Lung (tissue), 15 donors: ENCODE results near the gene TP53TG3C. TPM values are rescaled to one million over a fixed set of nuclear protein-coding genes. Genes with fewer than 3 reads are reported as not detected.
"Not testable (repeated sequence)": the region's sequence is repeated elsewhere in the genome, so short reads cannot be mapped to it uniquely, and the experiment has no call there.

Source experiments
- ATAC-seq: fragments of 200-7000 bp; cut with Tn5 transposase; one replicate; pipeline ENCODE4 v1.9.1; 2020; ENCODE audit warnings: moderate number of reproducible peaks; ENCODE audit not compliant: insufficient read depth, low FRiP score
- DNase-seq, 3 donors: peaks; one replicate each; pipeline ENCODE4 v3.0.0-alpha.2; 2013 to 2017
- H3K27ac ChIP-seq, 2 donors: one replicate each; pipeline ENCODE4 v1.5.1; 2013; ENCODE audit warnings: mild to moderate bottlenecking in 2 of 2, moderate library complexity in 2 of 2, control low read depth in 1 of 2, inconsistent platforms in 1 of 2, low read depth in 1 of 2, low read length in 1 of 2
- H3K27me3 ChIP-seq, 3 donors: one replicate each; pipeline ENCODE4 v1.5.1; 2013; ENCODE audit warnings: low read length in 2 of 3; ENCODE audit not compliant: control insufficient read depth in 3 of 3, insufficient read depth in 3 of 3
- H3K36me3 ChIP-seq, 4 donors: one replicate each; pipeline ENCODE4 v1.5.1; 2013; ENCODE audit warnings: low read length in 4 of 4, mild to moderate bottlenecking in 1 of 4, moderate library complexity in 1 of 4; ENCODE audit not compliant: control insufficient read depth in 4 of 4, insufficient read depth in 4 of 4
- H3K4me1 ChIP-seq, 5 donors: one replicate each; pipeline ENCODE4 v1.5.1; 2013; ENCODE audit warnings: low read length in 5 of 5, mild to moderate bottlenecking in 2 of 5, moderate library complexity in 1 of 5; ENCODE audit not compliant: control insufficient read depth in 5 of 5, insufficient read depth in 5 of 5
- H3K4me3 ChIP-seq: one replicate; pipeline ENCODE4 v1.5.1; 2013; ENCODE audit warnings: mild to moderate bottlenecking, control low read depth, moderate library complexity
- H3K9ac ChIP-seq, 2 donors: one replicate each; pipeline ENCODE4 v1.5.1; 2013; ENCODE audit warnings: low read length in 2 of 2, control low read depth in 1 of 2; ENCODE audit not compliant: insufficient read depth in 1 of 2
- H3K9me3 ChIP-seq, 4 donors: one replicate each; pipeline ENCODE4 v1.5.1; 2013; ENCODE audit warnings: low read length in 3 of 4, mild to moderate bottlenecking in 1 of 4, moderate library complexity in 1 of 4; ENCODE audit not compliant: control insufficient read depth in 4 of 4, insufficient read depth in 3 of 4
- WGBS, 2 donors: extraction: QIAGEN DNeasy Blood & Tissue Kit; methylation state at CpG; one replicate each; pipeline ENCODE4 v1.1.7; 2013; 5-methylcytosine and 5-hydroxymethylcytosine counted together
- long read RNA-seq, 5 donors: transcript quantifications; one replicate each; lab custom pipeline, GENCODE V29; 2026
- polyA plus RNA-seq, 2 donors: library from polyadenylated mRNA; stranded (reverse); fragments of 200-250 nt; gene quantifications; one replicate each; pipeline ENCODE4 v1.2.1, GENCODE V29; 2013
- small RNA-seq: library from RNA; depleted of rRNA; stranded (forward); fragments of <200 nt; gene quantifications from one replicate; pipeline ENCODE3, GENCODE V24; 2014; ENCODE audit warnings: low replicate concordance
- total RNA-seq, 2 donors: library from RNA; depleted of rRNA in 1 of 2; stranded (reverse); fragments of >200 nt in 1 of 2; gene quantifications; one replicate each; pipeline ENCODE4 v1.2.1, GENCODE V29; 2014 to 2021
- donor health status: Bipolar disorder and iron deficiency.
- donor health status: healthy.
- donor health status: DM: yes; HTN: yes; CAD: no.

The TP53TG3C gene
- total RNA-seq (not detected), polyA plus RNA-seq (not detected)
- long read RNA-seq, donor 1, result 0 reads
- long read RNA-seq, donor 2, result 0 reads
- long read RNA-seq, donor 3, result 0 reads
- long read RNA-seq, donor 4, result 0 reads
- long read RNA-seq, donor 5, result 0 reads

- ATAC-seq, H3K36me3 ChIP-seq, H3K27me3 ChIP-seq, DNase-seq, H3K4me3 ChIP-seq, H3K9ac ChIP-seq, H3K9me3 ChIP-seq, H3K4me1 ChIP-seq, H3K27ac ChIP-seq: not testable (repeated sequence)
- WGBS, 2 donors, result no CpG with 5 or more reads among the region's 25 CpGs
These were observed at the start of gene TP53TG3C for GRCh38 chr16:33193926-33194325. TP53TG3C (plus strand) TSS chr16:33194226; CDS start chr16:33194294, 68 bp downstream.

Small RNA genes within 50 kb of the gene (small RNA-seq; reads per million reads assigned to genes)
- not detected for gene AC138869.1

Other genes starting within 250 kb of the TP53TG3C start
- not detected for gene TP53TG3E, start 110.1 kb downstream of the TP53TG3C start, total RNA-seq
- gene TP53TG3E, start 110.1 kb downstream of the TP53TG3C start, polyA plus RNA-seq, result not detected
- not detected for gene TP53TG3B, start 166.6 kb downstream of the TP53TG3C start, total RNA-seq
- gene TP53TG3B, start 166.6 kb downstream of the TP53TG3C start, polyA plus RNA-seq, result not detected